HG03139 (cell line): Measurements from ENCODE around the gene PXYLP1.
A peak's percentile ranks its signal among the peaks of the same experiment; 100 is the strongest.
"Not testable (repeated sequence)": the region's sequence is repeated elsewhere in the genome, so short reads cannot be mapped to it uniquely, and the experiment has no call there.

Experiments used
- ATAC-seq: cut with Tn5 transposase; IDR thresholded peaks from one replicate; pipeline ENCODE4 v1.9.1; 2021; ENCODE audit not compliant: unreplicated experiment

PXYLP1 gene

GRCh38 chr3:141291559-141292355, 60.1 kb downstream of the PXYLP1 start:
- ATAC-seq, result no peak

GRCh38 chr3:141292356-141293058, 60.9 kb downstream of the PXYLP1 start:
- ATAC-seq, result no peak

GRCh38 chr3:141294301-141294700, 62.7 kb downstream of the PXYLP1 start:
- ATAC-seq, result no peak

- no peak for ATAC-seq
Observed at GRCh38 chr3:141294848-141295247, 63.2 kb downstream of the PXYLP1 start.

GRCh38 chr3:141300426-141300825, 68.8 kb downstream of the PXYLP1 start:
- not testable (repeated sequence) for ATAC-seq

GRCh38 chr3:141302364-141303141, 70.9 kb downstream of the PXYLP1 start:
- no peak for ATAC-seq

- ATAC-seq, result no peak
Observed at GRCh38 chr3:141303481-141304223, 72.0 kb downstream of the PXYLP1 start.

GRCh38 chr3:141305436-141305835, 73.8 kb downstream of the PXYLP1 start:
- no peak for ATAC-seq

GRCh38 chr3:141306276-141306675, 74.7 kb downstream of the PXYLP1 start:
- ATAC-seq, result no peak

GRCh38 chr3:141306922-141307321, 75.3 kb downstream of the PXYLP1 start:
- ATAC-seq, result no peak

- ATAC-seq, result no peak
Observed at GRCh38 chr3:141307351-141308059, 75.9 kb downstream of the PXYLP1 start.

GRCh38 chr3:141308588-141309218, 77.1 kb downstream of the PXYLP1 start:
- ATAC-seq, result no peak

- ATAC-seq, result no peak
Observed at GRCh38 chr3:141311170-141311495, 79.5 kb downstream of the PXYLP1 start.

GRCh38 chr3:141311496-141312353, 80.1 kb downstream of the PXYLP1 start:
- peak; percentile 98 for ATAC-seq

GRCh38 chr3:141312354-141313092, 80.9 kb downstream of the PXYLP1 start:
- ATAC-seq, result no peak

GRCh38 chr3:141313093-141313683, 81.6 kb downstream of the PXYLP1 start:
- ATAC-seq, result no peak

GRCh38 chr3:141314415-141314814, 82.8 kb downstream of the PXYLP1 start:
- ATAC-seq, result not testable (repeated sequence)

- no peak for ATAC-seq
Observed at GRCh38 chr3:141316851-141317250, 85.2 kb downstream of the PXYLP1 start.
